ENCODE measurements around the gene IGF2R.
A peak's percentile ranks its signal among the peaks of the same experiment; 100 is the strongest.
"Not testable (repeated sequence)": the region's sequence is repeated elsewhere in the genome, so short reads cannot be mapped to it uniquely, and the experiment has no call there.

The IGF2R gene

GRCh38 chr6:160102956-160103824, 134.3 kb downstream of the IGF2R start:
- peak; percentile 16 to 33 (median 29) for DNase-seq

GRCh38 chr6:160103825-160104100, 134.9 kb downstream of the IGF2R start:
- no peak for DNase-seq

- DNase-seq = no peak
Observed at GRCh38 chr6:160104821-160105517, 136.1 kb downstream of the IGF2R start.

- no peak for DNase-seq
Observed at GRCh38 chr6:160106010-160106409, 137.1 kb downstream of the IGF2R start.

DNA sequence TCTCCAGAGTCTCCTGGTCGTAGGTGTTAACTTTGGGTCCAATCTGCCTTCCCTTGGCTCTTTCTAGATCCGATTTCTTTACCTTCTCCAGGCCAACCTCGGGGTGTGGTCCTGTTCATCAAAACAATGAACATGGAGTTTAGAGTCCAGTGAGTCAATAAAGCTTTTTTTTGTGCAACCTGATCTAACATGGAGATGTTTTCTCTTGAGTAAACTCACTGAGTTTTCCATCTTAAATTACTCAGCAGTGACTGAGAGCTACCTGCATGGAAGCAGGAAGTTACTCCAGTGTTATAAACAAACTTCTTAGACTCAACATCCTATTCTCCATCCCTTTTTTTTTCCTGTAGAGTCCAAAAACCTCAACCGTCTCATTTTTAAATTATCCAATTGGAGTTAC, 137.8 kb downstream of the IGF2R start:
- no peak for DNase-seq

DNA sequence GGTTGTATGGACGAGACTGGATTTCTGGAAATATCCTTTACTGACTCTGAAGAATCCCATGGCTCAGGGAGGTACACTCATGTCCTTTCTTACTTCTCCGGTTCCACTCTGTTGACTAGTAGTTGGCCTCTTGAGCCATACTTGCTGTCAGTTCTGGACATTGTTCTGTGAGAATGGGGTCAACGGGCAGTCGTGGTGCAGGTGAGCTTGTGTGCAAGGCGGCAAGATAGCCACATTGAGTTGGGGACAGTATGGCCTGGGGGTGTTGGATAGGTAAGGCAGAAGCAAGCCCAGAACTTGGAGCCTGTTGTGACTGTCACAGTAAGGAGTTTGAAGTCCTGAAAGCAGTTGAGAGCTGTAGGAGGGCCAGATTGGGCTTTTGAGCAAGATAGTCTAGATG, 139.2 kb downstream of the IGF2R start:
- no peak for DNase-seq

DNA sequence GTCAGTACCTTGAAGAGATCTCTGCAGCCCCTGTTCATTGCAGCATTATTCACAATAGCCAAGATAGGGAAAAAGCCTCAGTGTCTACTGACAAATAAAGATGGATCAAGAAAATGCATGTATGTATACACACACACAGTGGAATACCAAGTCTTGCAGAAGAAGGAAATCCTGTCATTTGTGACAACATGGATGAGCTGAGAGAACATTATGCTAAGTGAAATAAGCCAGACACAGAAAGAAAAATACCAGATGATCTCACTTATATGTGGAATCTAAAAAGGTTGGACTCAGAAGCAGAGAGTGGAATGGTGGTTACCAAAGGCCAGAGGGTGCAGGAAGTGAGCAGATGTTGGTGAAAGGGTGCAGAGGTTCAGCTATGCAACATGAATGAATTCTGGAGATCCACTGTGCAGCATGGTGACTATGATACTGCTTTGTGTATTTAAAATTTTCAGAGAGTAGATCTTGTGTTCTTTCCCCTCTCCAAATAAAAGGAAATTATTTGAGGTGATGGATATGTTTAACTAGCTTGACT, 141.8 kb downstream of the IGF2R start:
- no peak for DNase-seq

DNA sequence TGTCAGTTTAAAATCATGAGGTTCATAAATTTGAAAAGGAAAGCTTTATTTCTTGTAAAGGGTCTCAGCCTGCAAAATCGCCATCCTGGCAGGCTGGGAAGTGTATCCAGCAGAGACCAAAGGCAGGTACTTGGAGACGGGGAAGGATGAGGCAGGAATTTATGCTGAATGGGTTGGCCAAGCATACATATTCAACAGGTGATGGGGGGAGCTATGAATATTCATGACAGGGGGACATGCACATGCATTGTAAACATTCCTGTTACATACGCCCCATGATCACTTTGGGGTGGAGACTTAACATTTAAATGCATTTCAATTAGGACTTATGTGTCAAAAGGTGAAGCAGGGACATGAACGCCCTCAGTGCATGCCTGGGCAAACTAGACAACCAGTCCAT, 142.9 kb downstream of the IGF2R start:
- no peak for DNase-seq

DNA sequence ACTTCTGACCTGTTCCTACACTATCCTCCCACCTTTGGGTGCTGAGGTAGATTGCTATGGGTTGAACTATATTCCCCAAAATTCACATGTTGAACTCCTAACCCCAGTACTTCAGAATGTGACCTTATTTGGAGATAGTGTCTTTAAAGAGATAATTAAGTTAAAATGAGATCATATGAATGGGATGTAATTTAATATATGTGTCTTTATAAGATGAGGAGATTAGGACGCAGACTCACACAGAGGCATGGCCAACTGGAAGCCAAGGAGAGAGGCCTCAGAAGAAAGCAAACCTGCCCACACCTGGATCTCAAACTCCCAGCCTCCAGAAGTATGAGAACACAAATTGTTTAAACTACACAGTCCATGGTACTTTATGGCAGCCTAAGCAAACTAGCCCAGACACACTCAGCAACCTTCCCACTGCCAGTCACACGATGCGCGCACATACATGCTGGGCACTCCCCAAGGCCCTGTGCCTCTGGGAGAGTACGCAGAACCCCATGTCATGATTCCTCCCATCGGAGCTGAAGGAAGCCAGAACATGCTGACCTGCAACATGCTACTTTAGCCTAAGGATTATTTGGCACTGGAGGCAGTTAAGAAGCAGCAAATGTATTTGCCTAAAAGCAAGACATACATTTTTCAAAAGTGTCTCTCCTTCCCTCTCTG, 143.9 kb downstream of the IGF2R start:
- DNase-seq = no peak

DNA sequence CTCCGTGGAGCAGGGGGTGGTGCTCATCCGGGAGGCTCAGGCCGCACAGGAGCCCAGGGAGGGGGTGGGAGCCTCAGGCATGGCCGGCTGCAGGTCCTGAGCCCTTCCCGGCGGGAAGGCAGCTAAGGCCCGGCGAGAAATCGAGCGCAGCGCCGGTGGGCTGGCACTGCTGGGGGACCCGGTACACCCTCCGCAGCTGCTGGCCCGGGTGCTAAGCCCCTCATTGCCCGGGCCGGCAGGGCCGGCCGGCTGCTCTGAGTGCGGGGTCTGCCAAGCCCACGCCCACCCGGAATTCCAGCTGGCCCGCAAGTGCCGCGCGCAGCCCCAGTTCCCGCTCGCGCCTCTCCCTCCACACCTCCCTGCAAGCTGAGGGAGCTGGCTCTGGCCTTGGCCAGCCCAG, 145.7 kb downstream of the IGF2R start:
- DNase-seq = not testable (repeated sequence)

DNA sequence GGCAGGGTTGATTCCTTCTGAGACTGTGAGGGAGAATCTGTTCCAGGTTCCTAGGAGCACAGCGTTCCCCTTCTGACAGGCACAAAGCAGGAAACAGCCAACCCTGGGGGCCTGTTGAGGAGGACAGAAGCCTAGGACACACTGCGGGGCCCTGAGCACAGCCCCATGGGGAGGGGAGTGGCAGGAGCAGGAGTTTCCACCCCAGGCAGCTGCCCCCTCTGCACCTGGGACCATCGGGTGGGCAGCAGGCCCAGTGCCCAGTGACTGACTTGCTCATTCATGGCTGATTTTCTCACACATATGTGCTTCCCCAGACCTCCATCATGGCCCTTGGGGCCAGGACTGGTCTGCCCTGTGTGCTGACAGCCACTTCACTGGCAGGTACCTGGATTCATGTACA, 146.5 kb downstream of the IGF2R start:
- DNase-seq = no peak

DNA sequence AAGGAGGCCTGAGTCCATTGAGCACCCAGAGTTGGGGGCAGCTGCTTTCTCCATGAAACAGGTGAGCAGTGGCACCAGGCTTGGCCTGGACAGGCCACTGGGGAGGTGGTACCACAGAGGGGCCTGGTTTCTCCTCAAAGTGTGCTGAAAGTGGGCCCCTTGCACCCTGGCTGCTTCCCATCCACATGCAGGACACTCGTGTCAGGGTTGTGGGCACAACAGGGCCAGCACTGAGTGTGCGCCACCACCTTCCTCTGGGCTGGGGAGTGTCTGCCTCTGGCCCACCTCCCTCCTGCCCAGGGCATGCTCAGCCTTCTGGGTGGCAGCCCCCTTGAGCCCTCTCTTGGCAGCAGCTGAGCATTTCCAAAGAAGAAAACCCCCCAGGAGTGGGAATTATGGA, 147.5 kb downstream of the IGF2R start:
- no peak for DNase-seq

DNA sequence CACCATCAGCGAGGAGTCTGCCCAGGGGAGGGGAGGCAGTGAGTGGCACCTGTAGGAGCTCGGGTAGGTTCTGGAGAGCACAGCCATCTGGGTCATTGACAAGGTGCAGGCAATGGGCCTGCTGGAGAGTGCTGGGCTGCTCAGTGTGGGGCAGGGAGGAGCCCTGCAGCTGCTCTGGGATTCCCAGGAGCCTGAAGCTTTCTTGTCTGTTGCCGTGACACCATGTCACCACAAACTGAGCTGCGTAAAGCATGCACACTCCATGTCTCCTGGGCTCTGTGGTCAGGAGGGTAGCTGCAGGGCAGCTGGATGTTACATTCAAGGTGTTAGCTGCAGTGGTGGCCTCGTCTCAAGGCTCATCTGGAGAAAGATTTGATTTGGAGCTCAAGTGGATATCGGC, 148.3 kb downstream of the IGF2R start:
- DNase-seq = no peak

GRCh38 chr6:160118620-160119229, 149.8 kb downstream of the IGF2R start:
- no peak for DNase-seq

DNA sequence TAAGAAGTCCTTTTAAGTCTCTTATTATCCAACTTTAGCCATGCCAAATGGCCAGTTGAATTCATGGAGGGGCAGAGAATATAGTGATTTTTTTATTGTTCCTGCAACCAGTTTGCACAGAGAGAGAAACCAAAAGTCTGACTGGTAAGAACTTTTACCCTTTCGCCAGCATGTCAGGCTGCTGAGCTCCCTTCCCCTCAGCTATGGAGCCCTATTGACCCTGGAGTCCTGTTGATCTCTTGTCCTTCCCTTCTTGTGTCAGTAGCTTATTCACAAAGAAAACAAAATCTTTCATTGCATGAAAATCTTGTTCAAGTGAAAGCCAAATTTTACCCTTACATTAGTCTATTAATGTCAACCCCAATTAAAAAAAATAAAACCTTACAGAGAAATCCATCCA, 151.2 kb downstream of the IGF2R start:
- no peak for DNase-seq

DNA sequence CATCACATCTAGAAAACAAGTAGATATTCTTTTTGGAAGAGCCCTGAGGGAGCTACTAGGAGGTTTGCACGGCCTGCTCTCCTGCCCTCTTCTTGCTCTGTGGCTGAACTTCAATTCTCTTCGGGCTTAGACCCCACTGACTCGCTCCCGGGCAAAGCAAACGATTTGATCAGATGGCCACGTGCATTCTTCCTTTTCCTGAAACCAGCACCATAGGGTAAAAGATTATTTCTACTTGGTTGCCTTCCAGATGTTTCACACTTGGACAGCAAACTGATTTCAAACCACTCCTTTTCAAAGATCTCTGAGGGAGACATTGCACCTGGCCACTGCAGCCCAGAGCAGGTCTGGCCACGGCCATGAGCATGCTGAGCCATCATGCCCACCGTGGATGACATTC, 152.7 kb downstream of the IGF2R start, which contains the start of gene SLC22A1:
TSS of gene SLC22A1 (plus strand) at position 258 of the 400 bp plus-strand sequence. CDS start at position 379, 121 bp downstream.
- DNase-seq = no peak

- DNase-seq = no peak
Observed at GRCh38 chr6:160121981-160122380, 153.1 kb downstream of the IGF2R start.

DNA sequence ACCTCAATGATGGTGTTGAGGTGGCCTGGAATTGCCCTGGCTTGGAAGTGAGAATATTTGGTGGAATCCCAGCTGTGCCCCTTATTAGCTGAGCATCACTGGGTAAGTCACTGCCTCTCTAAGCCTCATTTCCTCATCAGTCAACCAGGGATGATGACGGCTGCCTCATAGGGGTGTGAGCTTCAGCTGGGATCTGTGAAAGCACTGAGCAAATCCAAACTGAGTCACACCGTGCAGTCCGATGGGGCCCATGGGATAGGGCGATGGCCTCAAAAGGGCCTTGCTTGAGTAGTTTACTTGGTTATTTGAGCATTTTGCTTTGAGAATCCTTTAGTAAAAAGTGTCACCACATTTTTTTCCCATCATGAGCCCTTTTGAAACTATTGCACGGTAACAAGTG, 153.9 kb downstream of the IGF2R start:
- peak; percentile 15 to 50 (median 27) for DNase-seq

DNA sequence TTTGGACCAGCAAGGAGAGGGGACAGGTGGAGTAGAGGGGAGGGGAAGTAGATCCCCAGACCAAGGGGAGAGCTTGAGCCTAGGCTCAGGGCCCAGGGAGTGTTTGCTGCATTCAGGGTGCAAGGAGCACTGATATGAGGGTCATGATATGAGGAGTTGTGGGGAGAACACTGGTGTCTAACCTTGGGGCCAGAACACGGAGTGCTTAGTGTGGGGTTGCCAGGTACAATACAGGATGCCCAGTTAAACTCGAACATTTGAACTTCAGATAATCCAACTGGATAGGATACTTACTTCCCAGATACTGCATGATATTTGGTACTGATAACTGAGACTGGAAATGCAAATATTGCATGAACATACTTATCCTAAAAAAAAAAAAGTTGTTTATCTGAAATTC, 155.1 kb downstream of the IGF2R start:
- DNase-seq = no peak

GRCh38 chr6:160124605-160125004, 155.7 kb downstream of the IGF2R start:
- no peak for DNase-seq

GRCh38 chr6:160125105-160125504, 156.2 kb downstream of the IGF2R start:
- not testable (repeated sequence) for DNase-seq

DNA sequence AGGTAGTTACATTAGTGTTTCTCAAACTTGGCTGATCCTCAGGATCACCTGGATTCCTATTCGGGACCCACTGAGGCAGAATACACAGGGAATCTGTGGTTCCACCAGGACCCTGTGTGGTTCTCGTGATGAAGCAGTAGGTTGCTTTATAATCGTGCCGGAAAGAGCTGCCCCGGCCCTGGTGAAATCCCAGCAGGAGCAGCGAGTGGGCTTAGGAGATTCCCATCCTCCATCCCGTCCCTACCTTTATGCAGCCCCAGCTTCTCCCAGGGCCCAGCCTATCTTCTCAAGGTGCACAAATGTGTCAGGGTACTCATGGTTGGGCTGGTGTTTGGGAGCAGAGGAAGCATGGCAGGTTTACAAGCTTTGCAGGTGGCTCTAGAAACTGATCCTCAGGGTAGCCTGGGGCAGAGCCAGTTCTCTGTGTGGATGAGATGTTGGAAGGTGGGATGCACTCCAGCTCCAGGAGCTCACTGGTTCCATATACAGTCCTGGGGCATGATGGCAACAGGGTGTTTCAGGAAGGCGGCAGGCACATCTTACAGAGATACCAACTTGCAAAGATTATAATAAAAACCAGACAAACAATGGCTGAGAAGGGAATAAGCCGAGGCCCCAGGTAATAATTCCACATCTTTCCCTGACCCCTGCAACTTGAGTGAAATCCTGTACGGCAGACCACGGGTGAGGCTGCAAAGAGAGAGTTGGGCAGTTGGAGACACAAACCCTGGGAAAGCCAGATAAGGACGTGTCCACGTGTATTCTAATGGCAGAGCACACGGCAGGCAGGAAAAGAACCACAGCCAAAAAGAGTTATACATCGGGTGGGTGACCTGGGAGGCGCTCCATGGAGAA, 158.6 kb downstream of the IGF2R start:
- DNase-seq = no peak
